ENCODE data around the gene CHCHD4. TPM values are rescaled to one million over a fixed set of nuclear protein-coding genes. Genes with fewer than 3 reads are reported as not detected.

Gene CHCHD4
- total RNA-seq, 1 experiment from 2014 or later, result 43.3 TPM

DNA sequence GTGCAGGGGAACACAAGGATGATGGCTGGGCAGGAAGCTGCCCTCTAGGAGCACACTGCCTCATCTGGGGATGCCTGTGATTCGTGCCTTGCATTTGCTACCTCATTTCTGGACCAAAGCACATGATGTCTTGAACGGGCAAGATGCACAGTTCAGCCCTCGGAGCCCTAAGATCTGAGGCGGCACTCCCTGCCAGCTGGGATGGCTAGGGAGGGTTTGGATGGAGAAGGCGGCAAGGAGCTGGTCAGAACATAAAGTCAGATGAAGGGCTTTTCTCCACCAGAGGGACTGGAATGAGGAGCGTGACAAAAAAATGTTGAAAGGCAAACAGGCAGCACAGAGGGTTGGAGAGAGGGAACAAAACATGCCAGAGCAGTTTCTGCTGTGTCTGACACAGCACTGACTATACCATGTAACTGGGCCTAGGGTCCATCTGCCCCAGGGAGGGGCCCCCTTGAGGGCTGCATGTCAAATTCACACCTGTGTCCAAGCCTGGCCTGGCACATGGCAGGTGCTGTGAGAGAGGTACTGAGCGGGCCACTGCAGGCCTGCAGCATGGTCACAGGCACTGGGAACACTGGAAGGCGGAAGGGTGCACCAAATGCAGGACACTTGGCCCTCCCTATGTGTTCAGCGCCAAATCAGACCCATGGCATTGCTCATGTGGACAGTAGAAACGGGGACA, 21.9 kb upstream of the CHCHD4 start:
- TF ChIP-seq EZH2 (IDR thresholded peaks at IDR 0.05; ENCODE audit: low read length, unreplicated experiment) (no peak), EZH2phosphoT487 (IDR thresholded peaks at IDR 0.05; ENCODE audit: borderline replicate concordance, low read length) (no peak)
- TF ChIP-seq, protein P1, sequence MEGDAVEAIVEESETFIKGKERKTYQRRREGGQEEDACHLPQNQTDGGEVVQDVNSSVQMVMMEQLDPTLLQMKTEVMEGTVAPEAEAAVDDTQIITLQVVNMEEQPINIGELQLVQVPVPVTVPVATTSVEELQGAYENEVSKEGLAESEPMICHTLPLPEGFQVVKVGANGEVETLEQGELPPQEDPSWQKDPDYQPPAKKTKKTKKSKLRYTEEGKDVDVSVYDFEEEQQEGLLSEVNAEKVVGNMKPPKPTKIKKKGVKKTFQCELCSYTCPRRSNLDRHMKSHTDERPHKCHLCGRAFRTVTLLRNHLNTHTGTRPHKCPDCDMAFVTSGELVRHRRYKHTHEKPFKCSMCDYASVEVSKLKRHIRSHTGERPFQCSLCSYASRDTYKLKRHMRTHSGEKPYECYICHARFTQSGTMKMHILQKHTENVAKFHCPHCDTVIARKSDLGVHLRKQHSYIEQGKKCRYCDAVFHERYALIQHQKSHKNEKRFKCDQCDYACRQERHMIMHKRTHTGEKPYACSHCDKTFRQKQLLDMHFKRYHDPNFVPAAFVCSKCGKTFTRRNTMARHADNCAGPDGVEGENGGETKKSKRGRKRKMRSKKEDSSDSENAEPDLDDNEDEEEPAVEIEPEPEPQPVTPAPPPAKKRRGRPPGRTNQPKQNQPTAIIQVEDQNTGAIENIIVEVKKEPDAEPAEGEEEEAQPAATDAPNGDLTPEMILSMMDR (conservative IDR thresholded peaks at IDR 0.05; ENCODE audit: low read depth, low read length), result no peak
- ATAC-seq (no peak), DNase-seq (no peak)
- Histone ChIP-seq H2AFZ (ENCODE audit: low read length) (no peak overlapping the region), H3K4me2 (ENCODE audit: low read length) (no peak overlapping the region), H3K27me3 (ENCODE audit: low read length) (no peaks in the 10 kb centered on the region), H3K9me3 (ENCODE audit: low read length) (no peaks in the 10 kb centered on the region), H3K4me1 (ENCODE audit: insufficient read depth, low read length) (peaks cover 32% of the 10 kb centered on the region), H3F3A (ENCODE audit: low read length, unreplicated experiment) (peaks cover 8% of the 10 kb centered on the region), H3K4me3 (ENCODE audit: low read length) (no peak overlapping the region), H3K36me3 (ENCODE audit: low read depth, low read length) (peaks cover 2% of the 10 kb centered on the region; the same call in 1 of the 2 replicates), H3K9ac (ENCODE audit: low read length) (no peak overlapping the region), H3K27ac (ENCODE audit: low read length) (no peak overlapping the region), H4K20me1 (ENCODE audit: low read length) (no peaks in the 10 kb centered on the region), H3K9me2 (replicated peaks; ENCODE audit: low read length) (no peaks in the 10 kb centered on the region), H3K79me2 (ENCODE audit: low read length) (no peaks in the 10 kb centered on the region)
- no TSS peak for BruUV-seq (replicated peaks)
- CTCF ChIA-PET, result interaction anchor here (0.5 to 0.7 kb wide), 2 partner anchors 25 to 324 kb away, joined by 3 to 6 read pairs; no protein-coding TSS in a partner anchor
- POLR2A ChIA-PET (ENCODE audit: unreplicated experiment), result interaction anchor here (2.4 kb wide), 1 partner anchor 21 kb away, joined by 13 read pairs; the partner anchor contains the start of genes CHCHD4 and TMEM43
- intact Hi-C loops (cut with micrococcal nuclease), result no loop called here

DNA sequence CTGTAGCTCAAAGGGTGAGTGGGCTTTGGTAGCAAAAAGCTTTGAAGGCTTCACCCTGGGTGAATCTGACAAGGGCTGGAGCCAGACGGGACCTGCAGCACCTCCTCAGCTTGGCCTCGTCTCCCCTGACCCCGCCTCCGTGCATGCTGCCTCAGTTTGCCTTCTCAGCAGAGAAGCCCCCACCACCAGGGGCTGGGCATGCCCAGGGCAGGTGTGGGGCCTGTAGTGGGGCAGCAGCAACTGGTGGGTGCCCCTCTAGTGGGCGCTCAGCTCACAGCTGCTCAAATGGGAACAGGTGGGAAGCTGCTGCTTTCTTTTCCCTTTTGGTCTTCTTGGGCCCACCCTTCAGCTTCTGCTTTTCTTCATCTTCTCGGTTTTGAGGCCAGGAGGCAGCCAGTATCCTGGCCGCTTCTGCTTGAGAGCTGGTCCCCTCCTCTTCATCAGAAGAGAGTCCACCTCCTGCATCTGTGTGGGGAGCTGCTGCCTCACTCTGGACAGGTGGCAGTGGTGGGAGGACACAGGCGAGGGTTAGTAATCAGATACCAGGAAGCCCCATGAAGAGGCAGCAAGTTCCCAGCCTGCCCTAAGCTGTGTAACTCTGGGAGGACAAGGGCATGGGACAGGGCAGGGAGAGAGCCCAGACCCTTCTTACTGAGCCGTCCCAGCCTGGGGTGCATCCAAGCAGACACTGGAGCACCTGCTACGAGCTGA, 21.2 kb upstream of the CHCHD4 start:
- TF ChIP-seq EZH2 (IDR thresholded peaks at IDR 0.05; ENCODE audit: low read length, unreplicated experiment), result no peak
- no peak for TF ChIP-seq EZH2phosphoT487 (IDR thresholded peaks at IDR 0.05; ENCODE audit: borderline replicate concordance, low read length)
- TF ChIP-seq, protein P1 (conservative IDR thresholded peaks at IDR 0.05; ENCODE audit: low read depth, low read length), result no peak
- intact Hi-C loops (cut with micrococcal nuclease), result loop anchor here (2.0 kb wide), 1 partner anchor 33 kb away; the partner anchor contains the start of genes LSM3 and XPC
- DNase-seq (no peak), ATAC-seq (no peak)
- Histone ChIP-seq H3F3A (ENCODE audit: low read length, unreplicated experiment) (peaks cover 8% of the 10 kb centered on the region), H3K4me3 (ENCODE audit: low read length) (no peak overlapping the region), H4K20me1 (ENCODE audit: low read length) (no peaks in the 10 kb centered on the region), H3K9ac (ENCODE audit: low read length) (no peak overlapping the region), H3K9me2 (replicated peaks; ENCODE audit: low read length) (no peaks in the 10 kb centered on the region), H3K4me2 (ENCODE audit: low read length) (peak overlapping the region; percentile 70), H3K79me2 (ENCODE audit: low read length) (no peaks in the 10 kb centered on the region), H3K27ac (ENCODE audit: low read length) (peak overlapping the region; percentile 94), H2AFZ (ENCODE audit: low read length) (no peak overlapping the region), H3K9me3 (ENCODE audit: low read length) (no peaks in the 10 kb centered on the region), H3K27me3 (ENCODE audit: low read length) (no peaks in the 10 kb centered on the region), H3K36me3 (ENCODE audit: low read depth, low read length) (peaks cover 2% of the 10 kb centered on the region; the same call in 1 of the 2 replicates), H3K4me1 (ENCODE audit: insufficient read depth, low read length) (peaks cover 32% of the 10 kb centered on the region)
- BruUV-seq (replicated peaks), result no TSS peak
- ChIA-PET CTCF (interaction anchor here (0.5 to 1.0 kb wide), 4 partner anchors 25 to 325 kb away, joined by 3 to 6 read pairs (median 3); no protein-coding TSS in a partner anchor), POLR2A (ENCODE audit: unreplicated experiment) (interaction anchor here (0.6 to 2.4 kb wide), 2 partner anchors 21 to 27 kb away, joined by 4 to 13 read pairs; partner anchors contain the start of genes CHCHD4 and TMEM43)

Measured in PC-3 (cell line).